Measurements from ENCODE around the gene FGD5.

- TF ChIP-seq CTCF (IDR thresholded peaks at IDR 0.05) (no peak), POLR2A (IDR thresholded peaks at IDR 0.05) (no peak), EP300 (IDR thresholded peaks at IDR 0.05) (no peak), POLR2AphosphoS5 (IDR thresholded peaks at IDR 0.05) (no peak)
Measured at GRCh38 chr3:14926592-14926991, 107.8 kb downstream of the FGD5 start.

Measured in stomach (tissue), 4 donors.